ENCODE data around the gene RIPOR3. TPM values are rescaled to one million over a fixed set of nuclear protein-coding genes. Genes with fewer than 3 reads are reported as not detected.

RIPOR3 gene
- total and polyA plus RNA-seq, 9 of the 15 experiments (the other 6 are each of a cell fraction or from before 2014, with no cell fraction given), result 3.3 to 62.7 (median 21.4) TPM

DNA sequence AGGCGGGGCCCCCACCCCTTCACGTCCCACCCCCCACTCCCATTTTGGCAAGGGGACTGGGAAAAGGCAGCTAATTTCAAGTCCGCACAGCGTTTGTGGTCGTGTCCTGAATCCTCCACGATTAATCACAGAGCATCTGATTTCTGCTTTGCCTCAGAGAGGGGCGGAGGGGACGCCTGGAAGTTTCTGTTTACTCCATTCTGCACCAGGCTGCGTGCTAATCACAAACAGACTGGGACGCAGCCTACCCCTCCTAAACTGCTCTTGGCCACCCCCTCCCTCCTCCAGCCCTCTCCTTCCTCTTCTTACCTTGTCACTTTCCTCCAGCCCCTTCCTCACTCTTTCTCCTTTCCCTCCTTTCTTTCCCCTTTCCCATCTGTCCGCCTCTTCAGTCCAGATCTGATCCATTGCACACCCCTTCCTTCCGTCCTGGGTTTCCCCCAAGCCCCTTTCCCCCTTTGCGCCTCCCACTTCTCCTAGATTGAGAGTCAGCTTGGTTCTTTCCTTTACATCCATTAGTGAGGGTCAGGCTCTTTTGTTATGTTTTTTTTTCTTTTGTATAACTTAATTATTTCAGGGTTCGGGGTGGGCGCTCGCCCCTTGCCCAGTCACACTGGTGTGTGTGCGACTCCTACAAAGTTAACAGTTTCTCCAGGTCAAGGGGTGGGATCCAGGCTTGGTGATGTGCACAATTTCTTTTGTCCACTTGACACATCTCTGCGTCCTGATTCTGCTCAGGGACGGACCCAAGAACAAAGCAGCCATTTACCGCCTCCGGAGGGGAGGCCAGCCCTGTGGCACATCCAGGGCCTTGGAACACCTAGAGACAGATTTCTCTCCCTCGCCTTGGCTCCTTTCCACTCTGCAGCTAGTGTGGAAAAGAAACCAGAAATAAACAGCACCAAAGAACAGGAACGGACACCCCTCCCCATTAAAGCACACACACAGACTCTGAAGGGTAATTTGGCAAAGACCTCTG, 520 bp upstream of the RIPOR3 start (continued):
- TF ChIP-seq, protein P1, sequence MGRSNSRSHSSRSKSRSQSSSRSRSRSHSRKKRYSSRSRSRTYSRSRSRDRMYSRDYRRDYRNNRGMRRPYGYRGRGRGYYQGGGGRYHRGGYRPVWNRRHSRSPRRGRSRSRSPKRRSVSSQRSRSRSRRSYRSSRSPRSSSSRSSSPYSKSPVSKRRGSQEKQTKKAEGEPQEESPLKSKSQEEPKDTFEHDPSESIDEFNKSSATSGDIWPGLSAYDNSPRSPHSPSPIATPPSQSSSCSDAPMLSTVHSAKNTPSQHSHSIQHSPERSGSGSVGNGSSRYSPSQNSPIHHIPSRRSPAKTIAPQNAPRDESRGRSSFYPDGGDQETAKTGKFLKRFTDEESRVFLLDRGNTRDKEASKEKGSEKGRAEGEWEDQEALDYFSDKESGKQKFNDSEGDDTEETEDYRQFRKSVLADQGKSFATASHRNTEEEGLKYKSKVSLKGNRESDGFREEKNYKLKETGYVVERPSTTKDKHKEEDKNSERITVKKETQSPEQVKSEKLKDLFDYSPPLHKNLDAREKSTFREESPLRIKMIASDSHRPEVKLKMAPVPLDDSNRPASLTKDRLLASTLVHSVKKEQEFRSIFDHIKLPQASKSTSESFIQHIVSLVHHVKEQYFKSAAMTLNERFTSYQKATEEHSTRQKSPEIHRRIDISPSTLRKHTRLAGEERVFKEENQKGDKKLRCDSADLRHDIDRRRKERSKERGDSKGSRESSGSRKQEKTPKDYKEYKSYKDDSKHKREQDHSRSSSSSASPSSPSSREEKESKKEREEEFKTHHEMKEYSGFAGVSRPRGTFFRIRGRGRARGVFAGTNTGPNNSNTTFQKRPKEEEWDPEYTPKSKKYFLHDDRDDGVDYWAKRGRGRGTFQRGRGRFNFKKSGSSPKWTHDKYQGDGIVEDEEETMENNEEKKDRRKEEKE (IDR thresholded peaks at IDR 0.05; ENCODE audit: borderline replicate concordance in 1 of 2, control insufficient read depth in 1 of 2, low read depth in 2 of 2, low read length in 1 of 2), result peak in 1 of 2 experiments; percentile 80; a peak in 1 of 4 replicates
- TF ChIP-seq ZNF143 (CRISPR knock-in tag; IDR thresholded peaks at IDR 0.05) (no peak), NRF1 (conservative IDR thresholded peaks at IDR 0.05 in 1 of 2, IDR thresholded peaks at IDR 0.05 in 1 of 2) (peak in 1 of 2 experiments; percentile 0; a peak in 1 of 4 replicates), SMARCE1 (IDR thresholded peaks at IDR 0.05) (peak; percentile 31; the same call in 1 of the 2 replicates), ZNF507 (tag; conservative IDR thresholded peaks at IDR 0.05) (no peak), ZNF253 (CRISPR knock-in tag; conservative IDR thresholded peaks at IDR 0.05) (no peak), POLR2A (conservative IDR thresholded peaks at IDR 0.05) (no peak), MTA1 (IDR thresholded peaks at IDR 0.05; ENCODE audit: borderline replicate concordance) (peak; percentile 53; the same call in 1 of the 2 replicates), ZNF830 (CRISPR knock-in tag; IDR thresholded peaks at IDR 0.05) (no peak), NCOA6 (IDR thresholded peaks at IDR 0.05) (no peak), ZNF274 (IDR thresholded peaks at IDR 0.05; ENCODE audit: borderline replicate concordance, low read depth, low read length) (no peak), ZNF217 (CRISPR knock-in tag; IDR thresholded peaks at IDR 0.05) (no peak), SPI1 (IDR thresholded peaks at IDR 0.05; ENCODE audit: borderline replicate concordance, low read depth, low read length) (no peak), CREB1 (IDR thresholded peaks at IDR 0.05) (no peak), CREB1 (CRISPR knock-in tag; IDR thresholded peaks at IDR 0.05) (no peak), RAD21 (CRISPR knock-in tag; conservative IDR thresholded peaks at IDR 0.05 in 1 of 2, IDR thresholded peaks at IDR 0.05 in 1 of 2) (no peak), BRD9 (IDR thresholded peaks at IDR 0.05; ENCODE audit: low read depth, partially characterized antibody) (peak; percentile 87), RBM17 (IDR thresholded peaks at IDR 0.05; ENCODE audit: borderline replicate concordance, low read depth, low read length) (no peak)
- TF ChIP-seq, protein P2, sequence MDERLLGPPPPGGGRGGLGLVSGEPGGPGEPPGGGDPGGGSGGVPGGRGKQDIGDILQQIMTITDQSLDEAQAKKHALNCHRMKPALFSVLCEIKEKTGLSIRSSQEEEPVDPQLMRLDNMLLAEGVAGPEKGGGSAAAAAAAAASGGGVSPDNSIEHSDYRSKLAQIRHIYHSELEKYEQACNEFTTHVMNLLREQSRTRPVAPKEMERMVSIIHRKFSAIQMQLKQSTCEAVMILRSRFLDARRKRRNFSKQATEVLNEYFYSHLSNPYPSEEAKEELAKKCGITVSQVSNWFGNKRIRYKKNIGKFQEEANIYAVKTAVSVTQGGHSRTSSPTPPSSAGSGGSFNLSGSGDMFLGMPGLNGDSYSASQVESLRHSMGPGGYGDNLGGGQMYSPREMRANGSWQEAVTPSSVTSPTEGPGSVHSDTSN (CRISPR knock-in tag; IDR thresholded peaks at IDR 0.05; ENCODE audit: low read depth), result no peak
- TF ChIP-seq, protein P2 (tag; conservative IDR thresholded peaks at IDR 0.05; ENCODE audit: low read depth), result 0 out of 2 replicates have a peak, but pooled peaks have one; percentile 25
- TF ChIP-seq, protein P3, sequence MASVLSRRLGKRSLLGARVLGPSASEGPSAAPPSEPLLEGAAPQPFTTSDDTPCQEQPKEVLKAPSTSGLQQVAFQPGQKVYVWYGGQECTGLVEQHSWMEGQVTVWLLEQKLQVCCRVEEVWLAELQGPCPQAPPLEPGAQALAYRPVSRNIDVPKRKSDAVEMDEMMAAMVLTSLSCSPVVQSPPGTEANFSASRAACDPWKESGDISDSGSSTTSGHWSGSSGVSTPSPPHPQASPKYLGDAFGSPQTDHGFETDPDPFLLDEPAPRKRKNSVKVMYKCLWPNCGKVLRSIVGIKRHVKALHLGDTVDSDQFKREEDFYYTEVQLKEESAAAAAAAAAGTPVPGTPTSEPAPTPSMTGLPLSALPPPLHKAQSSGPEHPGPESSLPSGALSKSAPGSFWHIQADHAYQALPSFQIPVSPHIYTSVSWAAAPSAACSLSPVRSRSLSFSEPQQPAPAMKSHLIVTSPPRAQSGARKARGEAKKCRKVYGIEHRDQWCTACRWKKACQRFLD (CRISPR knock-in tag; IDR thresholded peaks at IDR 0.05), result no peak; the same call in 1 of the 2 replicates

Measured in K562 (cell line).